Measurements from ENCODE around the gene MAML3. TPM values are rescaled to one million over a fixed set of nuclear protein-coding genes. Genes with fewer than 3 reads are reported as not detected.

Gene MAML3
- total RNA-seq, 4 donors from 2014 or later, result 18.2 to 42.7 (median 28.6) TPM

DNA sequence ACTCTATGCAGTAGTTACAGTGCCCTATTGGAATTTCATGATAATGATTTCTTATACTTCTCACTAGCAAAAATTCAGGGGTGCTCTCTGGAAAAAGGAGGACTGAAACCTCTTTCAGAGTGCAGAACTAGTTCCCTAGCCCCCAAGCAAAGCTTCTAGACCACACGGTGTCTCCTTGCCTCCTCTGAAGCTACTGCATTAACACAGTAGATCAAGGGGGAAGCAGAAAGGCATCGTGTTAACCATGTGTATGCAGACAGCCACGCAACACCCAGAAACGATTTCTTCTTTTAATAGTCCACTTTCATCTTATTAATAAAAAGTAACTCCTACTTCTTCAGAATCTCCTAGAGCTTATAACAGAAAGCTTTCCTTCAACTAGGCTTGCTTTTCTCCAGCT is 44.7 kb downstream of the MAML3 start:
- 78% methylated on average over 4 of the region's 4 CpGs for WGBS
- no peak for DNase-seq (ENCODE audit: low spot score in 2 of 2)
- Histone ChIP-seq H3K27ac (no peak overlapping the region), H3K36me3 (no peaks in the 10 kb centered on the region), H3K4me3 (no peak overlapping the region), H3K9me3 (no peaks in the 10 kb centered on the region), H3K27me3 (no peaks in the 10 kb centered on the region), H3K4me1 (peaks cover 6% of the 10 kb centered on the region)
- TF ChIP-seq POLR2AphosphoS5 (IDR thresholded peaks at IDR 0.05) (no peak), POLR2A (IDR thresholded peaks at IDR 0.05) (no peak), EP300 (IDR thresholded peaks at IDR 0.05) (no peak)
- TF ChIP-seq, protein P1, sequence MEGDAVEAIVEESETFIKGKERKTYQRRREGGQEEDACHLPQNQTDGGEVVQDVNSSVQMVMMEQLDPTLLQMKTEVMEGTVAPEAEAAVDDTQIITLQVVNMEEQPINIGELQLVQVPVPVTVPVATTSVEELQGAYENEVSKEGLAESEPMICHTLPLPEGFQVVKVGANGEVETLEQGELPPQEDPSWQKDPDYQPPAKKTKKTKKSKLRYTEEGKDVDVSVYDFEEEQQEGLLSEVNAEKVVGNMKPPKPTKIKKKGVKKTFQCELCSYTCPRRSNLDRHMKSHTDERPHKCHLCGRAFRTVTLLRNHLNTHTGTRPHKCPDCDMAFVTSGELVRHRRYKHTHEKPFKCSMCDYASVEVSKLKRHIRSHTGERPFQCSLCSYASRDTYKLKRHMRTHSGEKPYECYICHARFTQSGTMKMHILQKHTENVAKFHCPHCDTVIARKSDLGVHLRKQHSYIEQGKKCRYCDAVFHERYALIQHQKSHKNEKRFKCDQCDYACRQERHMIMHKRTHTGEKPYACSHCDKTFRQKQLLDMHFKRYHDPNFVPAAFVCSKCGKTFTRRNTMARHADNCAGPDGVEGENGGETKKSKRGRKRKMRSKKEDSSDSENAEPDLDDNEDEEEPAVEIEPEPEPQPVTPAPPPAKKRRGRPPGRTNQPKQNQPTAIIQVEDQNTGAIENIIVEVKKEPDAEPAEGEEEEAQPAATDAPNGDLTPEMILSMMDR (IDR thresholded peaks at IDR 0.05), result no peak

DNA sequence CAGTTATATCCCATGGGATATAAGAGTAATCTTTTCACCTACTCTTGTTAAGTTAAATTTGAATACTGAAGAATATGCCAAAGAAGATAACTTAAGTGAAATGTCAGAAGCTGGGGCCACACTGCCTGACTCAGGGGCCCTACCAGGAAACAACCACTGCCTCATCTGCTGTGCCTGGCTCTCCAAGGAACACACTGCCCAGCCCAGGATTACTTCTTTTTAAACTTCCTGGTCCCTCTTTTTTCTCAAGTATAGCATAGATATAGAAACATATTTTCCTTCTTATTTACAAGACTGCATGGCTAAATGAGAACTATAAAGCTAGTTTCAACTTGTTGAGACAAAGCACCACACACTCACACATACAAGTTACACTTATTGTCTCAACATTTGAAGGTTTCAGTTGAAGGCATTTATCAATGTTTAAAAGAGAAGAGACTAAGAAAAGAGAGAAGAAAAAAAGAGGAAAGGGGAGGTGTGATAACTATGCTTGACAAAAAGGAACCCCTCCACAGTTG is 45.2 kb downstream of the MAML3 start:
- no peaks in the 10 kb centered on the region for H3K36me3 ChIP-seq
- H3K4me1 ChIP-seq, result peaks cover 6% of the 10 kb centered on the region
- H3K27ac ChIP-seq, result no peak overlapping the region
- H3K9me3 ChIP-seq, result no peaks in the 10 kb centered on the region
- H3K27me3 ChIP-seq, result no peaks in the 10 kb centered on the region
- TF ChIP-seq, protein P1 (IDR thresholded peaks at IDR 0.05), result no peak
- TF ChIP-seq POLR2AphosphoS5 (IDR thresholded peaks at IDR 0.05) (no peak), EP300 (IDR thresholded peaks at IDR 0.05) (no peak), POLR2A (IDR thresholded peaks at IDR 0.05) (no peak)
- DNase-seq (ENCODE audit: low spot score in 2 of 2), result no peak
- H3K4me3 ChIP-seq, result no peak overlapping the region

DNA sequence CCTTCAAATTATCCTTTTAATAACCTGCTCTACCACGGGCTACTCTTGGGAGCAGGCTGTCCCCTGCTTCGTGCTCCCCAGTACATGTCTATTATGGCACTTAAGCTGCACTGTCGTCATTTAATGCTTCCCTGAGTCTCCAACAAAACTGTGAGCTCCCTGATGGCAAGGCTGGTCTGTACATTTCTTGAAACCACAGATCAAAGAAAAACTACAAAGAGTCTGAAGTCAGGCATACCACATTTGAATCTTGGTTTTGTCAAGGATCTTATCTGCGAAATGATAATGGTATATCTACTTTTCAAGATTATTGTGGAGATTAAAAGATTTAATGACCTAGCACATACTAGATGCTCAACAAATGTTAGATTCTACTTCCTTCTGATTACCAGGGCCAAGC is 45.7 kb downstream of the MAML3 start:
- H3K4me3 ChIP-seq, result no peak overlapping the region
- no peak for DNase-seq (ENCODE audit: low spot score in 2 of 2)
- H3K9me3 ChIP-seq, result no peaks in the 10 kb centered on the region
- H3K27ac ChIP-seq, result no peak overlapping the region
- WGBS, result 47% methylated on average over 4 of the region's 4 CpGs
- no peaks in the 10 kb centered on the region for H3K27me3 ChIP-seq
- no peaks in the 10 kb centered on the region for H3K36me3 ChIP-seq
- TF ChIP-seq POLR2A (IDR thresholded peaks at IDR 0.05) (no peak), EP300 (IDR thresholded peaks at IDR 0.05) (no peak), POLR2AphosphoS5 (IDR thresholded peaks at IDR 0.05) (no peak)
- TF ChIP-seq, protein P1 (IDR thresholded peaks at IDR 0.05), result no peak
- H3K4me1 ChIP-seq, result peaks cover 6% of the 10 kb centered on the region

DNA sequence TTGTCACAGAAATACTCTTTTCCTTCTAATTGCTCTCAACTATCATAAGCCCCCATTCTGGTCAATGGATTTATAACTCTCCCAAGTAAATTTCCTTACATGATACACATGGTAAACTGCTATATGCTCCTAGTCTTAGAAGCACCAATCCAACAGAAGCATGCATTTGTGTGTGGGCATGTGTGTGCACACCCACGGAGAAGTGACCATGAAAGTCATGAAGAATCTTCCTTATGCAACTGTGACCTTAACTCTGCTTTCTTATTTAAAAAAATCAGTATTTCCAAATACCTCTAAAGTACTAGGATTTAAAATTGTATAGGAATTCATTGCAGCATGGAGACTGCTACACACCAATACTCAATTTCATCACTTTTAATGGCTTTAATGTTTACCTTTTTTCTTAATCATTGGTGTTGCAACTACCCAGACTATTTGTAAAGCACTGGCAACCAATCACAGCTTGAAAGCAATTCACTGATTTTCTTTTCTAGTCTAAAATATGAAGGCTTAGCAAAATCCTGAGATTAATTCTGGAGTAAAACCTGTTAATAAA is 47.6 kb downstream of the MAML3 start:
- TF ChIP-seq, protein P1 (IDR thresholded peaks at IDR 0.05), result no peak
- TF ChIP-seq POLR2A (IDR thresholded peaks at IDR 0.05), result no peak
- TF ChIP-seq POLR2AphosphoS5 (IDR thresholded peaks at IDR 0.05), result no peak
- TF ChIP-seq EP300 (IDR thresholded peaks at IDR 0.05), result no peak
- WGBS, result 85% methylated on average over 1 of the region's 1 CpG
- DNase-seq (ENCODE audit: low spot score in 2 of 2), result no peak

DNA sequence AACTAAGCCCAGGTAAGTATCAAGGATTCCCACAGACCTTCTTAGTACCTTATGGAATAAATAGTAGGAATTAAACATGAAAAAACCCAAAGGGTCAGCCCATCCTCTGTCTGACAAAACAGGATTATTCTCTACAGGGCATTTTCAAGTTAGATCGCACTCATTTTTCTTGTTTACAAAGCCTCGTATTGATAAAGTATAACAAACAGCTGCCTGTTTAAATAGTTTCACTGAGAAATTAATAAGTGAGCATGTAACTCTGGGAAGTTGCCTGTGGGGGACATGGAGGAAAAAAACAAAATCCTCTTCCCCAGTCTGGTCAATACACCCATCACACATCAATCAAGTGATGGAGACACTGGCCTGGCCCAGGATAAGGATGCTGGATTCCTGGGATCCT is 48.5 kb downstream of the MAML3 start:
- no peak overlapping the region for H3K4me3 ChIP-seq
- H3K36me3 ChIP-seq, result no peaks in the 10 kb centered on the region
- no peak overlapping the region for H3K27ac ChIP-seq
- DNase-seq (ENCODE audit: low spot score in 2 of 2), result no peak
- H3K4me1 ChIP-seq, result peaks cover 6% of the 10 kb centered on the region
- no peak for TF ChIP-seq POLR2AphosphoS5 (IDR thresholded peaks at IDR 0.05)
- TF ChIP-seq EP300 (IDR thresholded peaks at IDR 0.05), result no peak
- no peak for TF ChIP-seq POLR2A (IDR thresholded peaks at IDR 0.05)
- TF ChIP-seq, protein P1 (IDR thresholded peaks at IDR 0.05), result no peak
- H3K9me3 ChIP-seq, result no peaks in the 10 kb centered on the region
- no peaks in the 10 kb centered on the region for H3K27me3 ChIP-seq
- WGBS, result 88% methylated on average over 2 of the region's 2 CpGs

More for the DNA sequence above, 47.6 kb downstream of the MAML3 start:
- Histone ChIP-seq H3K4me3 (no peak overlapping the region), H3K4me1 (peaks cover 6% of the 10 kb centered on the region), H3K27ac (no peak overlapping the region), H3K36me3 (no peaks in the 10 kb centered on the region), H3K27me3 (no peaks in the 10 kb centered on the region), H3K9me3 (no peaks in the 10 kb centered on the region)

All from suprapubic skin (tissue), 4 donors.